Measurements from ENCODE around the gene MYMK.

MYMK gene

DNA sequence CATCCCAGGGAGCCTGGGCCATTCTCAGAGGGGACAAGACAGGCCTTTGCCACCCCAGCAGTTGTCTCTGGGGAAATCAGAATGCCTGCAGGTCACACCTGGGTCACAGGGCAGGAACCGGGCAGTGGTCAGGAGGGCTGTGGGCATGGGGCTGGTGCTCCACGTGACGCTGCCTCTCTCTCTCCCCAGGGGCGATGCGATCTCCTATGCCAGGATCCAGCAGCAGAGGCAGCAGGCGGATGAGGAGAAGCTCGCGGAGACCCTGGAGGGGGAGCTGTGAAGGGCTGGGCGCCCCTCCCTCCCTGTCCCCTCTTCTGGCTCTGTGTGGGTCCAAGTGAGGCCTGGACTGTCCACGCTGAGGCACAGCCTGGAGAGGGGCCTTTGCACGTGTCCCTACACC is 56.4 kb downstream of the MYMK start:
- H3K27me3 ChIP-seq (ENCODE audit: control insufficient read depth, low read length): peaks cover 12% of the 10 kb centered on the region
- H3K4me1 ChIP-seq (ENCODE audit: control insufficient read depth, low read length): no peaks in the 10 kb centered on the region
- H3K9me3 ChIP-seq (ENCODE audit: control insufficient read depth, insufficient read depth, low read length): no peaks in the 10 kb centered on the region
- H3K79me2 ChIP-seq (ENCODE audit: control insufficient read depth, low read length): no peaks in the 10 kb centered on the region
- no peak overlapping the region for H3K27ac ChIP-seq (ENCODE audit: low read depth, low read length)
- H4K20me1 ChIP-seq (ENCODE audit: control insufficient read depth, insufficient read depth, low read depth, low read length): 0 out of 2 replicates have a peak, but pooled peaks cover 5% of the 10 kb centered on the region
- H3K36me3 ChIP-seq (ENCODE audit: control insufficient read depth, low read length): peaks cover 21% of the 10 kb centered on the region
- no peak for TF ChIP-seq EZH2phosphoT487 (IDR thresholded peaks at IDR 0.05; ENCODE audit: borderline replicate concordance, low read length)
- TF ChIP-seq, protein P1, sequence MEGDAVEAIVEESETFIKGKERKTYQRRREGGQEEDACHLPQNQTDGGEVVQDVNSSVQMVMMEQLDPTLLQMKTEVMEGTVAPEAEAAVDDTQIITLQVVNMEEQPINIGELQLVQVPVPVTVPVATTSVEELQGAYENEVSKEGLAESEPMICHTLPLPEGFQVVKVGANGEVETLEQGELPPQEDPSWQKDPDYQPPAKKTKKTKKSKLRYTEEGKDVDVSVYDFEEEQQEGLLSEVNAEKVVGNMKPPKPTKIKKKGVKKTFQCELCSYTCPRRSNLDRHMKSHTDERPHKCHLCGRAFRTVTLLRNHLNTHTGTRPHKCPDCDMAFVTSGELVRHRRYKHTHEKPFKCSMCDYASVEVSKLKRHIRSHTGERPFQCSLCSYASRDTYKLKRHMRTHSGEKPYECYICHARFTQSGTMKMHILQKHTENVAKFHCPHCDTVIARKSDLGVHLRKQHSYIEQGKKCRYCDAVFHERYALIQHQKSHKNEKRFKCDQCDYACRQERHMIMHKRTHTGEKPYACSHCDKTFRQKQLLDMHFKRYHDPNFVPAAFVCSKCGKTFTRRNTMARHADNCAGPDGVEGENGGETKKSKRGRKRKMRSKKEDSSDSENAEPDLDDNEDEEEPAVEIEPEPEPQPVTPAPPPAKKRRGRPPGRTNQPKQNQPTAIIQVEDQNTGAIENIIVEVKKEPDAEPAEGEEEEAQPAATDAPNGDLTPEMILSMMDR (IDR thresholded peaks at IDR 0.05; ENCODE audit: low read depth, low read length, poor library complexity, severe bottlenecking): no peak
- no peak overlapping the region for H3K4me3 ChIP-seq (ENCODE audit: low read length)
- no peak overlapping the region for H3K4me2 ChIP-seq (ENCODE audit: low read length)
- no peaks in the 10 kb centered on the region for H3K9me2 ChIP-seq (replicated peaks; ENCODE audit: control insufficient read depth, low read length)
- H3F3A ChIP-seq (ENCODE audit: control insufficient read depth, insufficient read depth): 0 out of 2 replicates have a peak, but pooled peaks cover 4% of the 10 kb centered on the region

DNA sequence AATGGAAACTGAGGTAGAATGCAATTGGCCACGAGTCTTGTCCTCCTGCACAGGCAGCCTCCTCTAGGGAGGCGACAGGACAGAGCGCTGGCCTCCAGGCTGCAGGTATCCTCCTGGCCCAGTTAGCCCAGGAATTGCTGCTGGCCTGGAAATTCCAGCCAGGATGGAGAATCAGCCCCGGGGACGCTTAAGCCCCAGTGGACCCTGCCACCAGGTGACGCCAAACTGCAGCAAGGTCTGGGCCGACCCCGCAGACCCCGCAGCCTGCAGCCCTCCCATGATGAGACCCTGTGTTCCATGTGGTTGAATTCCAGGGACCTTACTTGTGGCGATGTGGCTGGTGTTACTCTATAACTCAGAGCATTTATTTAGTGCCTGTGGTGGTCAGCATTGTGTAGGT is 57.7 kb downstream of the MYMK start:
- Histone ChIP-seq H3F3A (ENCODE audit: control insufficient read depth, insufficient read depth) (0 out of 2 replicates have a peak, but pooled peaks cover 4% of the 10 kb centered on the region), H3K4me1 (ENCODE audit: control insufficient read depth, low read length) (peaks cover 2% of the 10 kb centered on the region; the same call in 1 of the 2 replicates), H4K20me1 (ENCODE audit: control insufficient read depth, insufficient read depth, low read depth, low read length) (0 out of 2 replicates have a peak, but pooled peaks cover 5% of the 10 kb centered on the region), H3K79me2 (ENCODE audit: control insufficient read depth, low read length) (no peaks in the 10 kb centered on the region), H3K27me3 (ENCODE audit: control insufficient read depth, low read length) (peaks cover 16% of the 10 kb centered on the region), H3K9me3 (ENCODE audit: control insufficient read depth, insufficient read depth, low read length) (no peaks in the 10 kb centered on the region), H3K27ac (ENCODE audit: low read depth, low read length) (no peak overlapping the region), H3K4me2 (ENCODE audit: low read length) (no peak overlapping the region), H3K4me3 (ENCODE audit: low read length) (no peak overlapping the region), H3K36me3 (ENCODE audit: control insufficient read depth, low read length) (peaks cover 8% of the 10 kb centered on the region), H3K9me2 (replicated peaks; ENCODE audit: control insufficient read depth, low read length) (no peaks in the 10 kb centered on the region)
- TF ChIP-seq, protein P1 (IDR thresholded peaks at IDR 0.05; ENCODE audit: low read depth, low read length, poor library complexity, severe bottlenecking): no peak
- TF ChIP-seq EZH2phosphoT487 (IDR thresholded peaks at IDR 0.05; ENCODE audit: borderline replicate concordance, low read length): no peak

DNA sequence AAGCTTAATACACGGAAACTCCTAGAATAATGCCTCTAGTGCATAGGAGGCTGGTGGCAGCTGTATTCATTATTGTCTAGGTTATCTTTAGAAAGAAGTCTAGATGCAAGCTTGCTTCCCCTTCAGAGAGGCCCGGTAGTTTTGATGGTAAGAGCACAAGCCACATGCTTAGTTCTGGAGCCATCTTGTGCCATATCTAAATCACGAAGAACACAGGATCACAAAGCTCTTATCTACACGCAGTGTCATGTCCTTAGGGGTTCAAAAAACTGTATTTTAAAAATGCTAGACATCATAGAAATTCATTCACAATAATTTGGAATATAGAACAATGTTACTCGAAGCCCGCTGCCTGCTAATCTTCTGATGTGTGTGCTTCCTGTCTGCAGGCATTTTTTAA is 58.8 kb downstream of the MYMK start:
- Histone ChIP-seq H3K9me3 (ENCODE audit: control insufficient read depth, insufficient read depth, low read length) (no peaks in the 10 kb centered on the region), H3F3A (ENCODE audit: control insufficient read depth, insufficient read depth) (0 out of 2 replicates have a peak, but pooled peaks cover 4% of the 10 kb centered on the region), H3K4me1 (ENCODE audit: control insufficient read depth, low read length) (peaks cover 9% of the 10 kb centered on the region), H4K20me1 (ENCODE audit: control insufficient read depth, insufficient read depth, low read depth, low read length) (0 out of 2 replicates have a peak, but pooled peaks cover 10% of the 10 kb centered on the region), H3K36me3 (ENCODE audit: control insufficient read depth, low read length) (no peaks in the 10 kb centered on the region), H3K27me3 (ENCODE audit: control insufficient read depth, low read length) (peaks cover 20% of the 10 kb centered on the region), H3K79me2 (ENCODE audit: control insufficient read depth, low read length) (no peaks in the 10 kb centered on the region), H3K4me2 (ENCODE audit: low read length) (no peak overlapping the region), H3K9me2 (replicated peaks; ENCODE audit: control insufficient read depth, low read length) (no peaks in the 10 kb centered on the region), H3K27ac (ENCODE audit: low read depth, low read length) (no peak overlapping the region), H3K4me3 (ENCODE audit: low read length) (no peak overlapping the region)
- TF ChIP-seq, protein P1 (IDR thresholded peaks at IDR 0.05; ENCODE audit: low read depth, low read length, poor library complexity, severe bottlenecking): no peak
- no peak for TF ChIP-seq EZH2phosphoT487 (IDR thresholded peaks at IDR 0.05; ENCODE audit: borderline replicate concordance, low read length)

All from DOHH2 (cell line).